Measurements from ENCODE around the gene SETBP1.

The SETBP1 gene

DNA sequence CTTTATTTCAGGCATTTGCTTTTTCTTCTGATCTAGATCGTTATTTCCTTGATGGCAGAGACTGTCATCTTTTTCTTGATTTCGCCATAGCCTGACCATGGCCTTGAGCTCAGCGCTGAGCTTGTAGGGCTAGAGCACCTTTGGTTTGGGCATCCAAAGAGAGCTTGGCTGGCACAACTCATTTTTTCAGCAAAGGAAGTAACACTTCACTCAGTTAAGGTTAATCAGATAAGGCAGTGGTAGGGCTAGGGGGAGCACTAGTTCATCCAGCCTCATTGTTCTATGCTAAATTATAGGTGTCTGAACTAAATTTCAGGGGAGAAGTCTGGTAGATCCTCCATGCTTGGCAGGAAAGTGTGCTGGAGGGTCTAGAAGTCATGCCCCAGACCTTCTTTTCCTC is 125.0 kb downstream of the SETBP1 start:
- TF ChIP-seq PPARA (CRISPR knock-in tag; IDR thresholded peaks at IDR 0.05; ENCODE audit: borderline replicate concordance) (no peak), POU6F1 (CRISPR knock-in tag; IDR thresholded peaks at IDR 0.05; ENCODE audit: borderline replicate concordance, low read depth) (no peak), ZNF565 (CRISPR knock-in tag; conservative IDR thresholded peaks at IDR 0.05; ENCODE audit: low read depth) (no peak), SNAI2 (CRISPR knock-in tag; IDR thresholded peaks at IDR 0.05) (no peak), TCF4 (CRISPR knock-in tag; IDR thresholded peaks at IDR 0.05; ENCODE audit: borderline replicate concordance) (no peak)
- no peak for ATAC-seq

- TF ChIP-seq TOX (CRISPR knock-in tag; IDR thresholded peaks at IDR 0.05; ENCODE audit: borderline replicate concordance) (no peak), ZFP3 (CRISPR knock-in tag; IDR thresholded peaks at IDR 0.05) (no peak), ARNTL (CRISPR knock-in tag; IDR thresholded peaks at IDR 0.05; ENCODE audit: borderline replicate concordance, low read depth) (no peak), RARB (CRISPR knock-in tag; IDR thresholded peaks at IDR 0.05) (no peak), TSHZ2 (CRISPR knock-in tag; IDR thresholded peaks at IDR 0.05) (no peak), CSDC2 (CRISPR knock-in tag; IDR thresholded peaks at IDR 0.05) (no peak), ISL1 (CRISPR knock-in tag; IDR thresholded peaks at IDR 0.05) (no peak), BACH2 (CRISPR knock-in tag; IDR thresholded peaks at IDR 0.05; ENCODE audit: borderline replicate concordance) (no peak), TCF4 (CRISPR knock-in tag; IDR thresholded peaks at IDR 0.05; ENCODE audit: borderline replicate concordance) (no peak), CSRNP3 (CRISPR knock-in tag; IDR thresholded peaks at IDR 0.05) (no peak)
- TF ChIP-seq, protein P1, sequence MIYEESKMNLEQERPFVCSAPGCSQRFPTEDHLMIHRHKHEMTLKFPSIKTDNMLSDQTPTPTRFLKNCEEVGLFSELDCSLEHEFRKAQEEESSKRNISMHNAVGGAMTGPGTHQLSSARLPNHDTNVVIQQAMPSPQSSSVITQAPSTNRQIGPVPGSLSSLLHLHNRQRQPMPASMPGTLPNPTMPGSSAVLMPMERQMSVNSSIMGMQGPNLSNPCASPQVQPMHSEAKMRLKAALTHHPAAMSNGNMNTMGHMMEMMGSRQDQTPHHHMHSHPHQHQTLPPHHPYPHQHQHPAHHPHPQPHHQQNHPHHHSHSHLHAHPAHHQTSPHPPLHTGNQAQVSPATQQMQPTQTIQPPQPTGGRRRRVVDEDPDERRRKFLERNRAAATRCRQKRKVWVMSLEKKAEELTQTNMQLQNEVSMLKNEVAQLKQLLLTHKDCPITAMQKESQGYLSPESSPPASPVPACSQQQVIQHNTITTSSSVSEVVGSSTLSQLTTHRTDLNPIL (CRISPR knock-in tag; IDR thresholded peaks at IDR 0.05; ENCODE audit: low read depth) = no peak
- ATAC-seq = no peak
Observed at GRCh38 chr18:44807766-44808165, 127.1 kb downstream of the SETBP1 start.

- ATAC-seq = no peak
- TF ChIP-seq ZFP3 (CRISPR knock-in tag; IDR thresholded peaks at IDR 0.05) = no peak
- TF ChIP-seq, protein P1 (CRISPR knock-in tag; IDR thresholded peaks at IDR 0.05; ENCODE audit: low read depth) = no peak
- TF ChIP-seq, protein P2, sequence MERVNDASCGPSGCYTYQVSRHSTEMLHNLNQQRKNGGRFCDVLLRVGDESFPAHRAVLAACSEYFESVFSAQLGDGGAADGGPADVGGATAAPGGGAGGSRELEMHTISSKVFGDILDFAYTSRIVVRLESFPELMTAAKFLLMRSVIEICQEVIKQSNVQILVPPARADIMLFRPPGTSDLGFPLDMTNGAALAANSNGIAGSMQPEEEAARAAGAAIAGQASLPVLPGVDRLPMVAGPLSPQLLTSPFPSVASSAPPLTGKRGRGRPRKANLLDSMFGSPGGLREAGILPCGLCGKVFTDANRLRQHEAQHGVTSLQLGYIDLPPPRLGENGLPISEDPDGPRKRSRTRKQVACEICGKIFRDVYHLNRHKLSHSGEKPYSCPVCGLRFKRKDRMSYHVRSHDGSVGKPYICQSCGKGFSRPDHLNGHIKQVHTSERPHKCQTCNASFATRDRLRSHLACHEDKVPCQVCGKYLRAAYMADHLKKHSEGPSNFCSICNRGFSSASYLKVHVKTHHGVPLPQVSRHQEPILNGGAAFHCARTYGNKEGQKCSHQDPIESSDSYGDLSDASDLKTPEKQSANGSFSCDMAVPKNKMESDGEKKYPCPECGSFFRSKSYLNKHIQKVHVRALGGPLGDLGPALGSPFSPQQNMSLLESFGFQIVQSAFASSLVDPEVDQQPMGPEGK (CRISPR knock-in tag; IDR thresholded peaks at IDR 0.05; ENCODE audit: borderline replicate concordance) = no peak
- TF ChIP-seq ZNF8 (CRISPR knock-in tag; IDR thresholded peaks at IDR 0.05) = no peak
- no peak for TF ChIP-seq ISL1 (CRISPR knock-in tag; IDR thresholded peaks at IDR 0.05)
- TF ChIP-seq PPARA (CRISPR knock-in tag; IDR thresholded peaks at IDR 0.05; ENCODE audit: borderline replicate concordance) = no peak
- no peak for TF ChIP-seq ZC3H10 (CRISPR knock-in tag; IDR thresholded peaks at IDR 0.05)
- TF ChIP-seq ZFP30 (CRISPR knock-in tag; IDR thresholded peaks at IDR 0.05) = no peak
Observed at GRCh38 chr18:44811572-44812125, 131.0 kb downstream of the SETBP1 start.

Measured in SK-N-SH treated with all-trans-retinoic acid at 6 μM for 48 hours (cell line).